Panc1 (cell line): ENCODE measurements around the gene HILPDA.

Experiments used
- CTCF ChIP-seq: fragments of 450-650 bp; IDR thresholded peaks from 2 replicates; pipeline ENCODE4 v1.5.1; 2017; ENCODE audit warnings: mild to moderate bottlenecking
- POLR2AphosphoS5 ChIP-seq: IDR thresholded peaks from 2 replicates; pipeline ENCODE4 v1.6.1; 2012; ENCODE audit warnings: mild to moderate bottlenecking, low read depth, low read length, moderate library complexity
- REST ChIP-seq, 2 experiments: IDR thresholded peaks; 2 replicates each; pipeline ENCODE4 v1.6.1; 2011 to 2012; ENCODE audit warnings: low read depth in 2 of 2, control low read depth in 1 of 2, low read length in 1 of 2, mild to moderate bottlenecking in 1 of 2, moderate library complexity in 1 of 2; ENCODE audit not compliant: insufficient read depth in 1 of 2
- SIN3A ChIP-seq: IDR thresholded peaks from 2 replicates; pipeline ENCODE4 v1.6.1; 2012; ENCODE audit warnings: low read depth, mild to moderate bottlenecking, low read length, moderate library complexity, borderline replicate concordance; ENCODE audit not compliant: insufficient read depth
- TCF7L2 ChIP-seq: IDR thresholded peaks from 2 replicates; pipeline ENCODE4 v1.6.1; 2011; ENCODE audit warnings: mild to moderate bottlenecking, low read depth, low read length, inconsistent platforms

GRCh38 chr7:128497405-128497804, 41.7 kb downstream of the HILPDA start:
- TF ChIP-seq CTCF = no peak
- TF ChIP-seq SIN3A = no peak
- no peak for TF ChIP-seq POLR2AphosphoS5
- no peak for TF ChIP-seq TCF7L2
- no peak for TF ChIP-seq REST (IDR thresholded peaks at IDR 0.05; ENCODE audit: insufficient read depth in 1 of 2, low read depth in 2 of 2, low read length in 1 of 2)
